HepG2 (cell line): ENCODE measurements around the gene SLC50A1. TPM values are rescaled to one million over a fixed set of nuclear protein-coding genes. Genes with fewer than 3 reads are reported as not detected.

Source experiments
- CHD2 ChIP-seq: IDR thresholded peaks from 2 replicates; pipeline ENCODE4 v1.6.1; 2011; ENCODE audit warnings: low read depth, low read length, improper control_type of control experiment
- FOXO4 ChIP-seq: sonication (generic); formaldehyde crosslinking; conservative IDR thresholded peaks from 2 replicates; pipeline ENCODE4 v1.8.1; 2023; ENCODE audit warnings: missing genetic modification reagents
- GLI4 ChIP-seq: sonication (generic); formaldehyde crosslinking; IDR thresholded peaks from 2 replicates; pipeline ENCODE4 v1.5.1; 2020; ENCODE audit warnings: missing genetic modification reagents, mild to moderate bottlenecking, moderate library complexity, borderline replicate concordance
- NFIB ChIP-seq: sonication (generic); formaldehyde crosslinking; IDR thresholded peaks from 2 replicates; pipeline ENCODE4 v1.9.0; 2021; ENCODE audit warnings: missing genetic modification reagents, mild to moderate bottlenecking, borderline replicate concordance
- NFRKB ChIP-seq: fragments of 450-650 bp; IDR thresholded peaks from 2 replicates; pipeline ENCODE4 v1.6.1; 2017
- PRMT3 ChIP-seq: sonication (generic); formaldehyde crosslinking; IDR thresholded peaks from 2 replicates; pipeline ENCODE4 v1.8.1; 2022; ENCODE audit warnings: low read depth, mild to moderate bottlenecking, moderate library complexity, missing genetic modification reagents, borderline replicate concordance
- SKI ChIP-seq: fragments of 450-650 bp; IDR thresholded peaks from one replicate; pipeline ENCODE4 v1.6.1; 2018; ENCODE audit warnings: mild to moderate bottlenecking; ENCODE audit not compliant: partially characterized antibody
- SP1 ChIP-seq, 2 experiments: fragments of 450-650 bp in 1 of 2; sonication (generic) in 1 of 2; formaldehyde crosslinking in 1 of 2; IDR thresholded peaks; 2 replicates each; pipeline versions ENCODE4 v1.4.0 to v1.6.1; 2016 to 2020; ENCODE audit warnings: missing genetic modification reagents in 1 of 2
- ZNF121 ChIP-seq: sonication (generic); formaldehyde crosslinking; IDR thresholded peaks from 2 replicates; pipeline ENCODE4 v1.5.0; 2020; ENCODE audit warnings: mild to moderate bottlenecking, missing genetic modification reagents
- ZNF432 ChIP-seq: sonication (generic); formaldehyde crosslinking; IDR thresholded peaks from 2 replicates; pipeline ENCODE4 v1.5.0; 2020; ENCODE audit warnings: missing genetic modification reagents, mild to moderate bottlenecking, borderline replicate concordance
- ZNF564 ChIP-seq: sonication (generic); formaldehyde crosslinking; IDR thresholded peaks from 2 replicates; pipeline ENCODE4 v1.8.1; 2023; ENCODE audit warnings: mild to moderate bottlenecking, missing genetic modification reagents
- ZNF567 ChIP-seq: sonication (generic); formaldehyde crosslinking; IDR thresholded peaks from 2 replicates; pipeline ENCODE4 v1.8.1; 2023; ENCODE audit warnings: mild to moderate bottlenecking, missing genetic modification reagents, borderline replicate concordance
- ZNF605 ChIP-seq: sonication (generic); formaldehyde crosslinking; IDR thresholded peaks from 2 replicates; pipeline ENCODE4 v1.8.0; 2022; ENCODE audit warnings: mild to moderate bottlenecking, missing genetic modification reagents
- ZNF609 ChIP-seq: sonication (generic); formaldehyde crosslinking; IDR thresholded peaks from 2 replicates; pipeline ENCODE4 v1.4.0; 2020; ENCODE audit warnings: mild to moderate bottlenecking, missing genetic modification reagents, borderline replicate concordance
- polyA plus RNA-seq, 8 experiments: library from polyadenylated mRNA; depleted of rRNA in 3 of 8; stranded (reverse) in 7 of 8; unstranded in 1 of 8; fragments of >200 nt; fragmentation: Illumina TruSeq in 4 of 8; extraction: Trizol in 4 of 8; gene quantifications; 2 replicates each; pipeline versions ENCODE4 v1.2.1 to v1.2.3, GENCODE V29; 2011 to 2016; ENCODE audit warnings: low read depth in 4 of 8, missing spikeins in 1 of 8, mixed read lengths in 1 of 8; ENCODE audit not compliant: insufficient read depth in 1 of 8
- total RNA-seq, 5 experiments: library from RNA; depleted of rRNA; stranded (reverse); fragments of >200 nt; fragmentation: Illumina TruSeq; extraction: Trizol; gene quantifications; 2 replicates each; pipeline ENCODE4 v1.2.3, GENCODE V29; 2016; ENCODE audit warnings: low read depth in 1 of 5
- TF ChIP-seq, protein P1 (sequence below): sonication (generic); formaldehyde crosslinking; IDR thresholded peaks from 2 replicates; pipeline ENCODE4 v1.5.0; 2020; ENCODE audit warnings: missing genetic modification reagents
- TF ChIP-seq, protein P2 (sequence below): fragments of 450-650 bp; IDR thresholded peaks from 2 replicates; pipeline ENCODE4 v1.6.1; 2017; ENCODE audit warnings: mild to moderate bottlenecking
- TF ChIP-seq, protein P3 (sequence below): fragments of 450-650 bp; IDR thresholded peaks from 2 replicates; pipeline ENCODE4 v1.6.1; 2017

SLC50A1 gene
- total and polyA plus RNA-seq, 2 of the 13 experiments (the other 11 are each of a cell fraction or from before 2014, with no cell fraction given), result 22.5 to 46.8 TPM

- no peak for TF ChIP-seq FOXO4 (CRISPR knock-in tag)
- TF ChIP-seq ZNF432 (CRISPR knock-in tag), result no peak; the same call in 1 of the 2 replicates
- TF ChIP-seq ZNF121 (CRISPR knock-in tag), result peak; percentile 82
- TF ChIP-seq NFRKB, result no peak
- TF ChIP-seq SP1 (IDR thresholded peaks at IDR 0.05), result no peak
- peak; percentile 45 for TF ChIP-seq SP1 (CRISPR knock-in tag; IDR thresholded peaks at IDR 0.05)
- TF ChIP-seq NFIB, result no peak
- TF ChIP-seq, protein P1, sequence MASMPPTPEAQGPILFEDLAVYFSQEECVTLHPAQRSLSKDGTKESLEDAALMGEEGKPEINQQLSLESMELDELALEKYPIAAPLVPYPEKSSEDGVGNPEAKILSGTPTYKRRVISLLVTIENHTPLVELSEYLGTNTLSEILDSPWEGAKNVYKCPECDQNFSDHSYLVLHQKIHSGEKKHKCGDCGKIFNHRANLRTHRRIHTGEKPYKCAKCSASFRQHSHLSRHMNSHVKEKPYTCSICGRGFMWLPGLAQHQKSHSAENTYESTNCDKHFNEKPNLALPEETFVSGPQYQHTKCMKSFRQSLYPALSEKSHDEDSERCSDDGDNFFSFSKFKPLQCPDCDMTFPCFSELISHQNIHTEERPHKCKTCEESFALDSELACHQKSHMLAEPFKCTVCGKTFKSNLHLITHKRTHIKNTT (CRISPR knock-in tag), result no peak
- TF ChIP-seq, protein P2, sequence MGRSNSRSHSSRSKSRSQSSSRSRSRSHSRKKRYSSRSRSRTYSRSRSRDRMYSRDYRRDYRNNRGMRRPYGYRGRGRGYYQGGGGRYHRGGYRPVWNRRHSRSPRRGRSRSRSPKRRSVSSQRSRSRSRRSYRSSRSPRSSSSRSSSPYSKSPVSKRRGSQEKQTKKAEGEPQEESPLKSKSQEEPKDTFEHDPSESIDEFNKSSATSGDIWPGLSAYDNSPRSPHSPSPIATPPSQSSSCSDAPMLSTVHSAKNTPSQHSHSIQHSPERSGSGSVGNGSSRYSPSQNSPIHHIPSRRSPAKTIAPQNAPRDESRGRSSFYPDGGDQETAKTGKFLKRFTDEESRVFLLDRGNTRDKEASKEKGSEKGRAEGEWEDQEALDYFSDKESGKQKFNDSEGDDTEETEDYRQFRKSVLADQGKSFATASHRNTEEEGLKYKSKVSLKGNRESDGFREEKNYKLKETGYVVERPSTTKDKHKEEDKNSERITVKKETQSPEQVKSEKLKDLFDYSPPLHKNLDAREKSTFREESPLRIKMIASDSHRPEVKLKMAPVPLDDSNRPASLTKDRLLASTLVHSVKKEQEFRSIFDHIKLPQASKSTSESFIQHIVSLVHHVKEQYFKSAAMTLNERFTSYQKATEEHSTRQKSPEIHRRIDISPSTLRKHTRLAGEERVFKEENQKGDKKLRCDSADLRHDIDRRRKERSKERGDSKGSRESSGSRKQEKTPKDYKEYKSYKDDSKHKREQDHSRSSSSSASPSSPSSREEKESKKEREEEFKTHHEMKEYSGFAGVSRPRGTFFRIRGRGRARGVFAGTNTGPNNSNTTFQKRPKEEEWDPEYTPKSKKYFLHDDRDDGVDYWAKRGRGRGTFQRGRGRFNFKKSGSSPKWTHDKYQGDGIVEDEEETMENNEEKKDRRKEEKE, result no peak
- peak; percentile 79 for TF ChIP-seq PRMT3
- no peak for TF ChIP-seq CHD2
- TF ChIP-seq ZNF609 (CRISPR knock-in tag), result peak; percentile 98
- TF ChIP-seq ZNF567, result peak; percentile 96
- peak; percentile 70; the same call in 1 of the 2 replicates for TF ChIP-seq ZNF564 (CRISPR knock-in tag)
- TF ChIP-seq ZNF605 (CRISPR knock-in tag), result peak; percentile 75
- TF ChIP-seq, protein P3, sequence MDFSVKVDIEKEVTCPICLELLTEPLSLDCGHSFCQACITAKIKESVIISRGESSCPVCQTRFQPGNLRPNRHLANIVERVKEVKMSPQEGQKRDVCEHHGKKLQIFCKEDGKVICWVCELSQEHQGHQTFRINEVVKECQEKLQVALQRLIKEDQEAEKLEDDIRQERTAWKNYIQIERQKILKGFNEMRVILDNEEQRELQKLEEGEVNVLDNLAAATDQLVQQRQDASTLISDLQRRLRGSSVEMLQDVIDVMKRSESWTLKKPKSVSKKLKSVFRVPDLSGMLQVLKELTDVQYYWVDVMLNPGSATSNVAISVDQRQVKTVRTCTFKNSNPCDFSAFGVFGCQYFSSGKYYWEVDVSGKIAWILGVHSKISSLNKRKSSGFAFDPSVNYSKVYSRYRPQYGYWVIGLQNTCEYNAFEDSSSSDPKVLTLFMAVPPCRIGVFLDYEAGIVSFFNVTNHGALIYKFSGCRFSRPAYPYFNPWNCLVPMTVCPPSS, result no peak
- peak; percentile 95 for TF ChIP-seq SKI
- no peak for TF ChIP-seq GLI4
Observed at GRCh38 chr1:155125946-155126555, 9.6 kb upstream of the SLC50A1 start (continued).
